HG02571 (cell line): ENCODE data around the gene PRXL2C.

ENCODE experiments used
- ATAC-seq: cut with Tn5 transposase; IDR thresholded peaks from one replicate; pipeline ENCODE4 v1.9.1; 2021; ENCODE audit warnings: mild to moderate bottlenecking, moderate library complexity; ENCODE audit not compliant: unreplicated experiment

PRXL2C gene

DNA sequence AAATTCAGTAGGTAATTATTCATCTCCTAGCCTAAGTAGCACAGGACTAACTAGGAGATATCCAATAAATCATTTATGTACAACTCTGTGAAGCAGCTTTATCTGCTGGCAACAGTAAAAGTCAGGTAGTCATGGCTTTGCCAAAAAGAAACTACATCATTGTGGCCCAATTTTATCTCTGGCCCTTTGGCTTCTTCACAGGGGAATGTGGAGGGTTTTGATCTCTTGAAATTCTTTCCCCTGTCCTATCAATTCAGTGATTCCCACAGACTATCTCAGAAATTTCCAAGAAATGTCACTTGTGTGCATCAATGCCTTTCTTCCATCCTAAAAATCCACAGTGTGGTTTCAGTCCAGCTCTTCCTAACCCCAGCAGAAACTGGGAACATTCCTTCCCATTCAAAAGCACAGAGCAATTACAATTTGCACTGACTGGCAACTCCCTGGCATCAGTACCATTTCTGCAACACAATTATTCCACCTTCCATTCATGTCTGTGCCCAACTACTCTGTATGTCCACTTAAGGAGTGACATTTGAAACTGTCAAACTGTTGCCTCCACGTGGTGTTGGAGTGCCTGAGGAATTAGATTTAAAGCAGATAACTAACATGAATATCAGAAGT is 42.0 kb downstream of the PRXL2C start:
- ATAC-seq, result no peak

DNA sequence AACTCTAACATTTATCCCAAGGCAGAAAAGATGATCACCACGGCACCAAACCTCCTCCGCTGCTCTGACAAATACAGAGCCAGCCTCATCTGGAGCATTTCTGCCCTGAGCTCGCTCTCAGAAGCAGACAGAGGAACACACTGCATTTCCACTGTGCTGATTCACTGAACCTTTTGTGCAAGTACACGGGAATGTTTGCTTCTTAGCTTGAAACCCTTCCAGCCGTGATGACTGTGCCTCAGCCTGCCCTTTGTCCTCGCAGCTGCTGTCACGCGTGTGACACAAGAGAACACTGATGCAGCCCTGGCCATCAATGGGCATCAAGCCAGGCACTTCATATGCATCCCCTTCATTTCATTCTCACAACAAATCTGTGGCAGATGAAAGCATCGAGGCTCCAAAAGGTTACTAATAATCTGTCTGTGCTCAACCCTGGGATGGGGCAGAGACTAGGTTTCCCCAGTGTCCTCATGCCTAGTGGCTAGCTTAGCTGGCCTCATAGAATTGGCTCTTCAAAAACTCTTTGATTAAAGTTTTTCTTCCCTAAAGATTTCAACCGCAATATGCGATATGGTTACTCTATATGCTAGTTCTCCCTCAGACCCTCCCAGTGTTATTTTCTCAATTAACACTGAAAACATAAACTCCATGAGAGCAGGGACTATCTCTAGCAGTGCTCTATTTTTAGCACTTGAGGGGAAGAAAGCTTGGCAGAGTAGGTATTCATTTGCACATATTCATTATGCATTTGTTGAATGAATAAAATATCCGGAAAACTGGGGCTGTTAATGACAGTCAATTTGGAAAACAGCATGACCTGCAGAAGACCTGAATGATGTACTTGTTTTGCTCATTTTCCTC is 42.8 kb downstream of the PRXL2C start:
- ATAC-seq, result no peak

DNA sequence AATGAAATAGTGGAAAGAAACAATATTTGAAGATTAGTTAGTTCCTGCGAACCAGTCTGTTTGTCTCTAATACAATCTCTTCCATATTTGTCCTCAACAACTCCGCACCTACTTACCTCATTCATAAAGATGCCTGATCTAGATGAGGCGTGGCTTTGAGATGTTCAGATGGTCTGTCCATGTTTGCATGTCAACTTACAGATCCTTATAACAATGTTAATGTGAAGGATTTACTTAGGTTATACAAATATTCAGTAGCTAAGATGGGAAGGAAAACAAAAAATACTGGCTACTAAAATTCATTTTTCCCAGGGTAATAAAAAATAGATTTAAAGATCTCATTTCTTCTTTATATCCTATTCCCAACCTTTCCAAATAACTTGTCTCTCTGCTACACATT is 43.8 kb downstream of the PRXL2C start:
- ATAC-seq, result no peak

DNA sequence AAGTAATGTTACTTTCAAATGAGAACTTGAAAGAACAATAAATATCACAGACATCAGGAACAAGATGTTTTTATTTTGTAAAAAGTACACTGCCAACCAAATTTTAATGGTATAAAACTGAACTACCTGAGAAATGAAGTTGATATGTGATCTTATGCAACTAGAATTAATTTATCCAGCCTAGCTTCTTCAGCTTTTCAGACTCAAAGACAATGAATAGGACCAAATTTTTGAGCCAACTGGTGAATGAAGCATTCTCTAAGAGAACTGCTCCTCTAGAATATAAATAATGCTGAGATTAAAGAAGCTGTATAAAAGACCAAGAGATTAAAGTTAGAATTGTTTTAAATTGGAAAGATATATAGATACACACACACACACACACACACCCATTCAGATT is 45.4 kb downstream of the PRXL2C start:
- no peak for ATAC-seq

DNA sequence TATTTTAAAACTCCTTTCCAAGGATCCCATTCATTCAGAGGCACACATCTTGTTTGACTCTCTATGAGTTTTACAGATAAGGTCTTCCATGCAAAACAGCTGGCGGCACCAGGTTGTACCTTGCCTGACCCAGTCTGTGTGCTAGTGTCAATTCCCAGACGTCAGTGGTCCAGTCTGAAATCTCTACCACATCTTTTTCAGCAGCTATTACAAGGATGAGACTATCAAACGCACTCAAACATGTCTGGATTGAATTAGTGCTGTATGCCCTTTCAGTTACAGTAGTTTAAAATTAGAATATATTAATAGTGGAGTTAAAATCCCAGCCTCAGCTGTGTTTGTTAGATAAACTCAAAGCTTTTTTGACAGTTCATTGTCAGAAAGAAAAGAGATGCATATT is 47.1 kb downstream of the PRXL2C start:
- no peak for ATAC-seq

DNA sequence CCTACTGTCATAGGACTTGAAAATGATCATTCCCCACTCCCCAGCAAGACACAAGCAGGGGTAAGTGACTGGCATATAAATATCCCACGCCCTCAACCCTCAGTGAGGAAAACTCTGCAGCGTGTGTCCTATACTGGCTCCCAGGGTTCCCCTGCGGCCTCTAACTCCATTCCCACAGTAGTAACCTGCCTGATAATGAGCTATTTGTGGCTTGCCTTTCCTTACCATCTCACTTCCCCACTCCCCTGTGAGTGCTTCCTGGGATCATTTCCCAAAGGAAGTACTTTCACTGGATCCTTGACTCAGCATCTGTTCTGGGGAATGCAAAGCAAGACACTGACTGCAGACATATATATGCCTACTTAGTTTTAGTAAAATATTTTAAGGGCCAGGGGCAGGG is 49.8 kb downstream of the PRXL2C start:
- no peak for ATAC-seq

DNA sequence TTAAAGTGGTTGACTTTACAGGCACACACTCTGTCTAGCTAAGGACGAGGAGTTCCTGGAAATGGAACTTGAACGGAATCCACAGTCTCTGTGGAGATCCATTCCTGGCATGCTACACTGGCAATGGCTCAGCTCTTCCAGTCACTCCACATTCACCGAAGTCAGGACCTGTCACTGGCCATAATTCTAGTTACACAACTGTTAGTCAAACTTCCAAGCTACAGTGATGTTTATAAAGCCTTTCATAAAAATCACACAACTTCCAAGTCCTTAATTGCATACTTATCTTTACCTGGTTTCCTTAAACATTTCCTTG is 51.2 kb downstream of the PRXL2C start:
- no peak for ATAC-seq

DNA sequence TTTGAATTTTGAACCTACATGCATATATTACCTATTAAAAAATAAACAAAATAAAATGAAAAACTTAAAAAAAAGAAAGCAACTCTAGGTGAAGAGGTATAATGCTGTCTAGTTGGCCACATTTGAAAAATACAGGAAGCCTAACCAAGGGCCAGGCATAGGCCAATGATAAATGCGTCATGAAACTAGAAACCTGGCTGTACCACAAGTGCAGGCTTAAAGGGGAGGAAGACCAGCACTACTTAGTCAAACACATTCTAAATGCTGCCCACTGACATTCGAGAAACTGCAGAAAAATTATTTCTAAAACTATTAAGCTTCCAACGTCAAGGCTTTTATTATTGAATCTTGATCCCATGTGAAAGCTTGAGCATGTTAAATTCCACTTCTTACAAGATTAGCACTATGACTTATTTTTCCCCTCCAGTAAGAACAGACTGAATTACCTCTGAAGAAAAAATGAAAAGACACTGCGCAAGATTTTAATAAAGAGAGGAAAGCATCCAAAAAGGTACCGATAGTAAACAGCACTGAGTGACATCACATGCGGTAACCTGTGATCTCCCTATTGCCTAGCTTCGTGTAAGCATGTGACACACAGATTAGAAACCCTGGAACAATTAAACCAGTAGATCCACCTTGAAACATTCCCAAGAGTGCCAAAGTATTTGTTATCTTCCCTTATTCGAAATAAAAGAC is 51.7 kb downstream of the PRXL2C start:
- ATAC-seq, result no peak

DNA sequence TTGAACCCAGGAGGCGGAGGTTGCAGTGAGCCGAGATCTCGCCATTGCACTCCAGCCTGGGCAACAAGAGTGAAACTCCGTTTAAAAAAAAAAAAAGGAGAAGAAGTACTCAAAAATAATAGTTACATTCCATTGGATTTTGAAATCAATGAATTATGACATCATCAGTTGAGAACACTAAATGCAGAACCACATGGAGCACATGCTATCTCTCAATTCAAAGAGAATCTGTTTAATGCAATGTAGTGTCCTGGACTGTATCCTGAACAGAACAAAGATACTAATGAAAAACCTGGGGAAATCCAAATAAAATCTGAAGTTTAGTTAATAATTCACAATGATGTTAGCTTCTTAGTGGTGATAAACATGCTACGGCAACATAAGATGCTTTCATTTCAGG is 55.8 kb downstream of the PRXL2C start:
- no peak for ATAC-seq

DNA sequence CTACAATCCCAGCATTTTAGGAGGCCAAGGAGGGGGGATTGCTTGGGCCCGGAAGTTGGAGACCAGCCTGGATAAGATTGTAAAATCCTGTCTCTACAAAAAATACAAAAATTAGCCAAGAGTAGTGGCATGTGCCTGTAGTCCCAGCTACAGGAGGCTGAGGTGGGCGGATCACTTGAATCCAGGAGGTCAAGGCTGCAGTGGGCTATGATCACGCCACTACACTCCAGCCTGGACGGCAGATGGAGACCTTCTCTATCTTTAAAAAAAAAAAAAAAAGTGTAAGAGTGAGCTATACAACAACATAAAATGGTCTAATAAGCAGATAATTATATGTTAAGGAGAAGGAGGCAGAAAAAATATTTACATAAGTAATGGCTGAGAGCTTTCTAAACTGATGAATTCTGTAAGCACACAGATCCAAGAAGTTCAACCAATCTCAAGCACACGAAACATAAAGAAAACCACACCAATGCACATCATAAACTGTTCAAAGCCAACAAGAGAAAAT is 58.5 kb downstream of the PRXL2C start:
- no peak for ATAC-seq
